AG09309 (cell line): ENCODE data around the gene TCP11L2.
A peak's percentile ranks its signal among the peaks of the same experiment; 100 is the strongest.
"Not testable (repeated sequence)": the region's sequence is repeated elsewhere in the genome, so short reads cannot be mapped to it uniquely, and the experiment has no call there.

Source experiments
- DNase-seq: peaks from one replicate; pipeline ENCODE4 v3.0.0-alpha.2; 2010; ENCODE audit warnings: low read depth
- H3K4me3 ChIP-seq: 2 replicates; pipeline ENCODE4 v1.5.1; 2011; ENCODE audit warnings: mild to moderate bottlenecking, low read depth, low read length, moderate library complexity; ENCODE audit not compliant: control insufficient read depth
- CTCF ChIP-seq: IDR thresholded peaks from 2 replicates; pipeline ENCODE4 v1.5.1; 2011; ENCODE audit warnings: mild to moderate bottlenecking, low read depth, low read length, inconsistent platforms; ENCODE audit not compliant: insufficient read depth, control insufficient read depth; ENCODE audit errors: missing control alignments

TCP11L2 gene

GRCh38 chr12:106380954-106381353 is 78.4 kb downstream of the TCP11L2 start:
- no peak overlapping the region for H3K4me3 ChIP-seq
- no peak for TF ChIP-seq CTCF
- no peak for DNase-seq

GRCh38 chr12:106381866-106382265 is 79.3 kb downstream of the TCP11L2 start:
- H3K4me3 ChIP-seq, DNase-seq: not testable (repeated sequence)

DNA sequence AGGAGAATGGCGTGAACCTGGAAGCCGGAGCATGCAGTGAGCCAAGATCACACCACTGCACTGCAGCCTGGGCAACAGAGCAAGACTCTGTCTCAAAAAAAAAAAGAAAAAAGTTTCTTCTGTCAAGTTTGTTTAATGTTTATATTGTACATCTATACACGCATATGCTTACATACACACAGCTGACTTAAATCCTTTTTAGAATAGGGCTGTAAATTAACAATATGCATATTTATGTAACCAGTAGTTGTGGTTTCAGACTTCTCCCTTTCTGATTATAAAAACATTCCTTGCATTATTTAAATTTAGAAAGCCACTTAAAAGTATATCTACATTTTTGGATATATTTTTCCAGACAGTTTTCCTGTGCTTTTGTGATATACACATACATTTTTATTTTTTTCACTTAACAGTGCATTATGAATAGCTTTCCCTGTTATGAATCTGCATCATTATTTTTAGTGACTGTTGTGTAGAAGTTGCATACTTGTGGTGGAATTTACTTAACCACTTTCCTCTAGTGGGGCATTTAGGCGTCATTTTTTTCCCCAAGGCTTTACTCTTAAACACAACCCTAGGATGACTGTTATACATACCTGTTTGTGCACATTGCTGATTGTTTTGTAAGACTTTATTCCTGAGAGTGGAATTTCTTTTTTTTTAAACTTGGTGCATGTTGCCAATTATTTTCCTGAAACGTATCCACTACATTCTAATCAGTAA is 84.4 kb downstream of the TCP11L2 start:
- no peak overlapping the region for H3K4me3 ChIP-seq
- peak; percentile 37 for DNase-seq
- TF ChIP-seq CTCF: no peak

DNA sequence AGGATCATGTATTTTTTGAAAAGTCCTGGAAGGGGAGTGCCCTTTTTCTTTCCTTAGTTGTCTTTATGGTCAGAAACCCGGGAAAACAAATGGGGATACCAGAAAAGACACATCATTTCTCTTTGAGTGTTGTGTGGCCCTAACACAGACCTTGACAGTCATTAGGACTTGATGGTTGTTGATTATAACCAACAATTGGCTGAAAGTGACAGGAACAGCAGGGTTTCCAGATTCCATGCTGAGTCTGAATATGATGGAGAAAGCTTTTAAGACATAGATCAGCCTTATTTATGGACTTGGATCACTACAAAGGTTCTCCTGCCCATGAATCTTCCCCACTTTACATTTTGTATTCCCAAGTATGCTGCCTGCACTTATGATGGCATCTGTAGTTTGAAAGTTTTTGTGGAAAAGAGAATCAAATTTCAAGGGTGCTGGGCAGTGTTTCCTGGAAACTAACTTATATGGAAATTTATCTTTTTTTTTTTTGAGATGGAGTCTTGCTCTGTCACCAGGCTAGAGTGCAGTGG is 85.4 kb downstream of the TCP11L2 start:
- no peak for DNase-seq
- no peak overlapping the region for H3K4me3 ChIP-seq
- TF ChIP-seq CTCF: no peak

- no peak overlapping the region for H3K4me3 ChIP-seq
- TF ChIP-seq CTCF: no peak
- DNase-seq: no peak
These were observed 86.6 kb downstream of the TCP11L2 start for GRCh38 chr12:106389151-106389550.

DNA sequence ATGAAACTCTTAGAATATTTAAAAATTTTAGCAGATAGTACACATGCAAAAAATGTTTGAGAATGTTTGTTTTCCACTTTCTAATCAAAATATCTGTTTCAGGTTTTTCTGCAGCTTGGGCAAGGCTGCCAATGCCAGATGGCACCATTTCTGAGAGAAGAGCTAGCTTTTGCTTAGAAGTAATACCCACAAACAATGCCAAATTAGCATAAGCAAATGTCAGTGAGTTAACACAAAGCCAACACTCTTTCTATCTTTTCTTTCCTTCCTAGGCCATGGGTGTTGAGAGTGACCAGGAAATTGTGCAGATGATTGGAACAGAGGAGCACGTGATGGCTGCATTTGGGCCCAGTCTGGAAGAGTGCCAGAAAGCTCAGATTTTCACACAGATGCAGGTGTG is 90.2 kb downstream of the TCP11L2 start:
- TF ChIP-seq CTCF: no peak
- no peak for DNase-seq
- H3K4me3 ChIP-seq: no peak overlapping the region
